Activated naive CD4-positive, alpha-beta T cell treated with anti-CD3 and anti-CD28 coated beads, Interleukin-2, amount 50 U/mL, for 24 hours (primary cell): Measurements from ENCODE around the gene PTPN14.

ENCODE experiments used
- H3K27ac Mint-ChIP-seq: one replicate; pipeline ENCODE4 v1.8.0; 2021; ENCODE audit warnings: mild to moderate bottlenecking, mixed read lengths
- H3K27me3 Mint-ChIP-seq: one replicate; pipeline ENCODE4 v1.8.0; 2021; ENCODE audit warnings: mixed read lengths
- H3K36me3 Mint-ChIP-seq: one replicate; pipeline ENCODE4 v1.8.0; 2021; ENCODE audit warnings: mixed read lengths
- H3K4me1 Mint-ChIP-seq: one replicate; pipeline ENCODE4 v1.8.0; 2021; ENCODE audit warnings: mixed read lengths
- H3K4me3 Mint-ChIP-seq: one replicate; pipeline ENCODE4 v1.8.0; 2021; ENCODE audit warnings: mild to moderate bottlenecking, mixed read lengths
- H3K9me3 Mint-ChIP-seq: one replicate; pipeline ENCODE4 v1.8.0; 2021; ENCODE audit warnings: mixed read lengths

PTPN14 gene

GRCh38 chr1:214300149-214300780, 251.1 kb downstream of the PTPN14 start:
- Mint-ChIP-seq H3K27me3 (no peaks in the 10 kb centered on the region), H3K9me3 (no peaks in the 10 kb centered on the region), H3K36me3 (peaks cover 18% of the 10 kb centered on the region), H3K27ac (no peak overlapping the region), H3K4me3 (no peak overlapping the region), H3K4me1 (peaks cover 39% of the 10 kb centered on the region)
